PC-3 (cell line): ENCODE measurements around the gene ACSM6.

ENCODE experiments used
- EZH2 ChIP-seq: fragments of 300-600 bp; sonication (generic); IDR thresholded peaks from one replicate; pipeline ENCODE4 v1.6.1; 2017; ENCODE audit warnings: antibody characterized with exemption, mild to moderate bottlenecking, low read length; ENCODE audit not compliant: unreplicated experiment
- EZH2phosphoT487 ChIP-seq: fragments of 300-600 bp; sonication (generic); IDR thresholded peaks from 2 replicates; pipeline ENCODE4 v1.6.1; 2018; ENCODE audit warnings: mild to moderate bottlenecking, antibody characterized with exemption, low read length, borderline replicate concordance
- TF ChIP-seq, protein P1 (sequence below): fragments of 300-600 bp; sonication (generic); conservative IDR thresholded peaks from 2 replicates; pipeline ENCODE4 v1.5.1; 2017; ENCODE audit warnings: antibody characterized with exemption, low read depth, mild to moderate bottlenecking, low read length

- TF ChIP-seq, protein P1, sequence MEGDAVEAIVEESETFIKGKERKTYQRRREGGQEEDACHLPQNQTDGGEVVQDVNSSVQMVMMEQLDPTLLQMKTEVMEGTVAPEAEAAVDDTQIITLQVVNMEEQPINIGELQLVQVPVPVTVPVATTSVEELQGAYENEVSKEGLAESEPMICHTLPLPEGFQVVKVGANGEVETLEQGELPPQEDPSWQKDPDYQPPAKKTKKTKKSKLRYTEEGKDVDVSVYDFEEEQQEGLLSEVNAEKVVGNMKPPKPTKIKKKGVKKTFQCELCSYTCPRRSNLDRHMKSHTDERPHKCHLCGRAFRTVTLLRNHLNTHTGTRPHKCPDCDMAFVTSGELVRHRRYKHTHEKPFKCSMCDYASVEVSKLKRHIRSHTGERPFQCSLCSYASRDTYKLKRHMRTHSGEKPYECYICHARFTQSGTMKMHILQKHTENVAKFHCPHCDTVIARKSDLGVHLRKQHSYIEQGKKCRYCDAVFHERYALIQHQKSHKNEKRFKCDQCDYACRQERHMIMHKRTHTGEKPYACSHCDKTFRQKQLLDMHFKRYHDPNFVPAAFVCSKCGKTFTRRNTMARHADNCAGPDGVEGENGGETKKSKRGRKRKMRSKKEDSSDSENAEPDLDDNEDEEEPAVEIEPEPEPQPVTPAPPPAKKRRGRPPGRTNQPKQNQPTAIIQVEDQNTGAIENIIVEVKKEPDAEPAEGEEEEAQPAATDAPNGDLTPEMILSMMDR = no peak
- TF ChIP-seq EZH2phosphoT487 = no peak
- TF ChIP-seq EZH2 = no peak
These were observed 15.2 kb upstream of the ACSM6 start for GRCh38 chr10:95178797-95179196.
